Stimulated activated CD8-positive, alpha-beta memory T cell treated with anti-CD3 and anti-CD28 coated beads, Interleukin-15, amount 100 ng/mL, for 1 hour (primary cell): Measurements from ENCODE around the gene FCSK.
"Not testable (repeated sequence)": the region's sequence is repeated elsewhere in the genome, so short reads cannot be mapped to it uniquely, and the experiment has no call there.

Experiments
- DNase-seq: peaks from one replicate; pipeline ENCODE4 v3.0.0-alpha.2; 2020; ENCODE audit warnings: low read depth

FCSK gene

DNA sequence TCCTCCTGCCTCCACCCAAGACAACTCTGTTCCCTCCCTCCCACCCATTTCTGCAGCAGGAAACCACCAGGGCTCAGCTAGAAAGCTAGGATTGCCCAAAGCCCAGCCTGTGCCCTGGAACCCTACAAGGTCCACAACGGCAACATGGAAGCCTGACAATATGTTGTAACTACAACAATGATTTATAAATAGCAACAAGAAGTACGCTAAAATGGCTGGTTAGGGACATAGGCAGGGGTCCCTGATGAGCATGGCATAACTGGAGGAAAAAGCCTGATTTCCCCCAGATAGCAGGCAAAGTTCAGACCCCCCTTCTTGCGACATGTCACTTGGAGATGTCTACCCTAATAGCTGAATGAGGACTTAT is 22.1 kb upstream of the FCSK start:
- no peak for DNase-seq

DNA sequence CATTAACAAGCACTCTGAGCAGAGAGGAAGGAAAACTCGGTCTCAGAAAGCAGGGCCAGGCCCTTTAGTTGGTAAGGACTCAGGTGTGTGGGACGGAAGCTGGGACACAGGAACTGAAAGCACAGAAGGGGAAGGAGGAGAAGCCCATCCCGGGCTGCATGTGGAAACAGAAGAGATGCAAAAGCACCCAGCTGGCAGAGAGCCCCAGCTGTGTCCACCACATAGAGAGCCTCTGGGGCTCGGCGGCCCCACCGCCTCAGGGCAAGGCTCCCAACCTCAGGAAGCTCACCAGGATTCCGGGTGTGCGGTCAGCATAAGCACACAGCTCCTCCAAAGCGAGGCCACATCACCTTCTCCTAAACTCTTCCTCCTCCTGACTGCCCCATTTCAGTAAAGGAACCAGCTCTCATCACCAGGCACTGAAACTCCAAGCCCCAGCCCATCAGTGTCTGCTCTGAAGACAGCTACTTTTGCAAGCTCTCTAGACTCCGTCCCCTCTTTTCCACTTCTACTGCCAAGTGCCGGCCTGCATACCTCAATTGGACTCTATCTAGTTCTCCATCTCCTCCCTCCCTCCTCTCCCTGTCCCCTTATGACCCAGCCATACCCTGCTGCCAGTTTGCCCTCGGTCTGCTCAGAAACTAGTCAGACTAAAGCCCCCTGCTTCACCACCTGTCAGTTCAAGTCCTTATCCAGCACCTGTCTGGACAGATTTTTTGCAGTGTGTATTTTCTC is 21.5 kb upstream of the FCSK start:
- DNase-seq = no peak

DNA sequence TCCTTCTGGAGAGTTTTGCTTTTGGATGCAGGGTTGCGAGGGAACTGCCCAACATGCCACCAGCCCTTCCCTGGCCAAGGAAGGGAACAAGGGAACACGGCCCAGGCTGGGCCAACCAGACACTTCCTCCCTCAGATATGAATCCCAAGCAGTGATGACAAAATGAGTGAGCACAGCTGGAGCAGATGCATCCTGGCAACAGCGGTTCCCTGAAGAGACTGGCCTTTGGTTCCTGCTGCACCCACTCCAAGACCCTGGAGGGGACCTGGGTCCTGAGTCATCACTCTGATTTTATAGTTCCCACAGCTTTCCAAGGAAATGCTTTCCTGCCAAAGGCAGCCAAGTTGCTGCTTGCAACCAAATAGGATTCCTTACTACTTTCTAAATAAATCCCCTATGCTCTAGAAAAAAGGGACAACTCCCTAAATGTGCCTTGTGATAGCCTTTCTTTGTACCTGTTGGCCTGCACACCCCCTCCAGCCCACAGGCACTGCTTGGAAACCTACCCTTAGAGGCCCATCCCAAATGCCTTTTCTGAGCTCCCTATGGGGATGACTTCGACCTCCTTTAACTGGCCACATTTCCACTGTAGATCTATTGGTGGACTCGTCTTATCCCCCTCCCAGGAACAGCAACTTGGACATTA is 20.8 kb upstream of the FCSK start:
- DNase-seq = no peak

DNA sequence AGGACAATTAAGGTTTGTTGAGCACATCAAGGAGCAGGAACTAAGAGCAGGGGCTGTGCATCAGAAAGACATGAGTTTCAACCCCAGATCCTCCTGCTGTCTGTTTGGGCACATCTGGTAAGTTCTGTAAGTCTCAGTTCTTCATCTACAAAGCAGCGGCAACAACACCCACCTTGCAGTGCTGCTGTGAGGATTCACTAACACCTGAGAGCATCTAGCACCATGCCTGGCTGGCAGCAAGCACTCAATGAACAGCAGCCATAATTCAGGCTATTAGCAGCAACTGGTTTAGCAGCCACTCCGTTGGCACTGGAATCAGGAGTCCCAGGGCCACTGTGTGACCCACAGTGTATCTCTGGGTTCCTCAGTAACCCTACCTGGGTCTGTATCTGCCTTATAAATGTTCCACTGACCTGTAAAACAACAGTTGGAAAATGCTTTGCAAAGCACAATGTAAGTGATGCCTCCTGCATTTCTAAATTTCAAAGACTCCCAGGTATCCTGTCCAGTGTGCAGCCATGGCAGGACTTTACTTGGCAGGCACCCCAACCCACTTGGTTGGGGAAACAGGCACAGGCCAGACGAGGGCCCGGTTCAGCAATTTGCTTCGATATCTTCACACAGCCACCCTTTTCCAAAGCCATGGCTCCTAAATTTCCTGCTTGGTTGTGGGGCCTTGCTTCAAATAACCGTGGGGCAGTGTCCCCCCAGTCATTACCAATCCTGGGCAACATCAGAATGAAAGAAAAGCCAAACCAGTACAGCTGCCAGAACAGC is 19.7 kb upstream of the FCSK start:
- DNase-seq = no peak

DNA sequence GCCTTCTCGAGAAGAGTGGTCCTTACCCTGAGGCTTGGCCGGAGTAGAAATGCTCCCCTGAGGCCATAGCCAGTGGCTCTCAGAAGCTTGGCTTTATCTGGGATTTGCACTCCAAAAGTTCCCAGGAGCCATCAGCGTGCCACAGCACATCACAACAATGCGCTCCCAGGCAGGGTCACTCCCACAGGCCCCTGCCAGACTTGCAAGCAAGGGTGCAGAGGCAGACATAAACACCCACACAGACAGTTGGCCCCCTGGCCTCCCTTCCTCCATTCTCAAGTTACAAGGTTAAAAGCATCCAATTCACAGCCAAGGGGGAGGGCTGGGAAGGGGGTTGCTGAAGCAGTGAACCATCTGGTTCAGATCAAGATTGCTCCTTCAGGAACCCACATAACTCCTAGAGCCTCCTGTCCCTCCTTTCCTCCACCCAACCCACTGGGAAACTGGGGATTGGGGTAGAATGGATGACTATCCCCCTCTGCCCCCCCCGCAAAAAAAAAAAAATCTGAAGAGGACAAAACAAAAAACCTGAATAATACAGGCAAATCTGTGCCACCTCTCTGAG is 17.3 kb upstream of the FCSK start:
- DNase-seq = no peak

DNA sequence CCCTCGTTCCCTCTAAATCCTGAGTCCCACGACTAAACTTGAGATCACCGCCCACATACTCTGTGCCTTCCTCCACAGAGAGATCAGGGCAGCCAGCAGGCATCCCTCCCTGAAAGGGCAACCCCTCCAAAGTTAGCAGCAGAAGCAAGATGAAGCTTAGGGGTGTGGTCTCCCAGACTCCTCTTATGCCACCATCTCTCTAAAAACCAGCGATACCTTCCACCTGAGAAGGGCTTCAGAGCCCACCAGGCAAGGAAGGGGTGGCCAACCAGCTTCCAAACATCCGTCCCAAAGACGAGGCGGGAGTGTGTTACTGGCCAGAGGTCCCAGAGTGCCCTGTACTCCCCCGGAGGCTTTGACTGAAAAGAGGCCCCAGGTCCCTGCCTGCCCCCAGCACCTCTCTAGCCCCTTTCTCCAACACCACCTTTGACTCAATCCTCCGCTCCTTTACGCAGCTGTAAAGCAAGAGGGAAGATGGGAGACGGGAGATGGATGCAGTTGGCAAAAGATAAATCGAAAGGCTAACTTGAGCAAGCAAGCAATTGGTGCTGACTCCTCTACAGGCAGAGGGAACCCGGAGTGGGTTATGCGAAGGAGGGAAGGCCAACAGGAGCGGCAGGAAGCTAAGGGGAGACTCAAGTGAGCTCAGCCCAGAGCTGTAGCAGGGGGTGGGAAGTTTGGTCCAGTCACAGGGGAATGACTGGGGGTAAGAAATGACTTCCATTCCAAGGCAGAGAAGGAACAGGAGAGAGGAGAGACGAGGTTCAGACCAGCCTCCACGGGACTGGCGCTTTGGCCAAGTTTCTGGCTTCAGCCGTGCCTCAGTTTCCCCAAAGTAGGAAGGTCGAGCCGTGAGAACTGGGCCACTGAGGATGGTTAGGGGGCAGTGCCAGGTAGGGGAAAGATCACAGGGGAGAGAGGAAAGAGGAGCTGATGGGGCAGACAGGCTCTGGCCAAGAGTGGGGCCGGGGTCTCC is 16.5 kb upstream of the FCSK start:
- DNase-seq = no peak

DNA sequence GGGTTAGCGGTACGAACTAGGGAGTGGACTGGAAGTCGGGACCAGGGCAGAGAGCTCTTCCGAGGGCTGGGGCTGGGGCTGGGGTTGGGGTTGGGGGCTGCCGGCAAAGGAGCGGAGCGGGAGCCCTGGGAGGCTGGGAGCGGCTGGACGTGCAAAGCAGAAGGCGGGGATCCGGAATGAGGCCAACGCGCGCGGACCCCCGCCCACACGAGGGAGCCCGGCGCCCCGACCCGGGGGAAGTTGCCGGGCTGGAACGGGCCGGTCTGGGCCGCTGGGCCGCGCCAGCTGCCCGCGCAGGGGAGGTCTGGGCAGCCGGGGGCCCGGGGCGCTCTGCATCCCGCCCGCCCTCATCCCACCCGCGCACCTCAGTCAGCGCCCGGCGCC is 15.8 kb upstream of the FCSK start:
- DNase-seq = no peak

DNA sequence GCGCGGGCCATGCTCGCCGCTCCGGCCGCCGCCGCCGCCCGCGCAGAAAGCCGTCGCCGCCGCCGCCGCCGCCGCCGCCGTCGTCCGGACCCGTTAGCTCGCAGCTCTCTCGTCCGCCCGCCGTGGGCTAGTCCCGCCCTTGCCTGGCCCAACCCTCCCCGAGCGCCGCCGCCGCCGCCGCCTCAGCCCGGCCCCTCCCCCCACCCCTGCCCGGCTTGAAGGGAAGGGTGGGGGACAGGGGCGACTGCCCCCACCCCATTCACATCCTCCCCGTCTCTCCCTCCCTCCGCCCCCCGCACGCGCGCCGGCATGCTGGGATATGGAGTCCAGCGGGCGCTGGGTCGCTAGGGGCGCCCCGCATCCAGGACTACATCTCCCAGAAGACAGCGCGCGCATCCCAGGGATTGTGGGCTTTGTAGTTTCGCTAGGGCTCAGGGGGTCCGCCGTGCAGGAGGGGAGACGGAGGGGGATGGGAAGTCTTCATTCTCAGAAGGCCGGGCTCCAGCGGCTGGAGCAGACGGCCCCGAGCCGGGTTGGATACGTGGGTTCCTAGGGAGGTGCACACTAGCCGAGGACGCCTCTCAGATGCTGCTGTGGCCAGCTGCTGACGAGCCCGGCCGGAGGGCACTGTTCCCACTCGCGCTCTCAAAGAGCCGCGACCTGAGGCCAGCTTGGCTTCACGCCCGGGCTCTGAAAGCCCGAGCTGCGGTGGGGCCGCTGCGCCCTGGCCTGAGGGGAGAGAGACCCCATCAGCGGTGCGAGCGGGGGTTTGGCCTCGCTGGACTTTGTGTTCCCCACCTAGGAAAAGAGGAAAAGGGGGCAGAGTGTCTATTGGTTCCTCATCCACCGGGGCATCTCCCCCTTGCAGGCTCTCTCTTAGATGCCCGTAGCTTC is 15.2 kb upstream of the FCSK start, which contains the start of gene ST3GAL2:
ST3GAL2 (minus strand) TSS at position 132 of the 894 bp plus-strand sequence. CDS start 40,570 bp downstream, outside the sequence.
- DNase-seq = peak; percentile 90

DNA sequence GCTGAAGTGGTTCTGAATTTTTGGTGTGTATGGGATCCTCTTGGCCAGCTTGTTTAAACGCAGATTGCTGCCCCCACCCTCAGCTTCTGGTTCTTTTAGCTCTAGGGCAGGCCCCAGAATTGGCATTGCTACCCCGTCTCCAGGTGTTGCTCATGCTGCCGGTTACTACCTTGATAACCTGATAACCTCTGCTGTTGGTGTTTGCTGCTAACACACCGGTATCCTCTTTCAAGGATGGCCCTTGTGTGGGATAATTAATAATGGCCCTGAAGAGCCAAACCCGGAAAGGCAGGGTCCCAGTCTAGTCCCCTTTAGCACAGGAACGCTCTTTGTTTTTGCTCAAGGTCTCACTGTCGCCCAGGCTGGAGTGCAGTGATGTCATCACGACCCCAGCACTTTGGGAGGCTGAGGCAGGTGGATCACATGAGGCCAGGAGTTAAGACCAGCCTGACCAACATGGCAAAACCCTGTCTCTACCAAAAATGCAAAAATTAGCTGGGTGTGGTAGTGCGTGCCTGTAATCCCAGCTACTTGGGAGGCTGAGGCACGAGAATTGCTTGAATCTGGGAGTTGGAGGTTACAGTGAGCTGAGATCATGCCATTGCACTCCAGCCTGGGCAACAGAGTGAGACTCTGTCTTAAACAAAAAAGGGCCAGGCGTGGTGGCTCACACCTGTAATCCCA is 14.2 kb upstream of the FCSK start:
- no peak for DNase-seq

DNA sequence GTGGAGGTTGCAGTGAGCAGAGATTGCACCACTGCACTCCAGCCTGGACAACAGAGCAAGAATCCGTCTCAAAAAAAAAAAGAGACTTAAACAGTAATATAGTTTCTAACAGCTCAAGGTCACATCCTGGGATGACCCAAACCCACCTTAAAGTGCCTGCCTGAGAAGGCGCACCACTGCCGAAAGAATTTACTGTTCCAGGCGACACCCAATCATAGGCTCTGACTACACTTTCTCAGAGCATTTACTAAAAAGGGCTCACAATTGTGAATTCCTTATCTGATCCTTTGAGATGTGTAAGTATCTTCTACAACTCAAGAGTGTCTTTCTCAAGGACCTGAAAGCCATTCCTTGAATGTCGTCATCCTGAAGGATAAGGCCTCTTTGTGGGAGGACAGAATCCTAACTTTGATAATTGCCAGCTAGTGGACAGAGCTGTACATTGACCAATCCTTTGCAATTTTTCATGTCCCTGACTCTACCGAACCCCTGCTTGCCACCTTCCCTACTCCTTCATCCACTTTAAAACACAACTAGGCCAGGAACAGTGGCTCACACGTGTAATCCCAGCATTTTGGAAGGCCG is 12.9 kb upstream of the FCSK start:
- DNase-seq = no peak

DNA sequence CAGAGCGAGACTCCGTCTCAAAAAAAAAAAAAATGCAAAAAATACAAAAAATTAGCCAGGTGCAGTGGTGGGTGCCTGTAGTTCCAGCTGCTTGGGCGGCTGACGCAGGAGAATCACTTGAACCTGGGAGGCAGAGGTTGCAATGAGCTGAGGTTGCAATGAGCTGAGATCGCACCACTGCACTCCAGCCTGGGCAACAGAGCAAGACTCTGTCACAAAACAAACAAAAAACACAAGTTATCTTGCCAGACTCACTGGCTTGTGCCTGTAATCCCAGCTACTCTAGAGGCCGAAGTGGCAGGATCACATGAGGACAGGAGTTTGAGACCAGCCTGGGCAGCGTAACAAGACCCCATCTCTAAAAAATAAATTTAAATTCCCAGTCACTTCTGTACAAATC is 12.1 kb upstream of the FCSK start:
- DNase-seq = no peak

DNA sequence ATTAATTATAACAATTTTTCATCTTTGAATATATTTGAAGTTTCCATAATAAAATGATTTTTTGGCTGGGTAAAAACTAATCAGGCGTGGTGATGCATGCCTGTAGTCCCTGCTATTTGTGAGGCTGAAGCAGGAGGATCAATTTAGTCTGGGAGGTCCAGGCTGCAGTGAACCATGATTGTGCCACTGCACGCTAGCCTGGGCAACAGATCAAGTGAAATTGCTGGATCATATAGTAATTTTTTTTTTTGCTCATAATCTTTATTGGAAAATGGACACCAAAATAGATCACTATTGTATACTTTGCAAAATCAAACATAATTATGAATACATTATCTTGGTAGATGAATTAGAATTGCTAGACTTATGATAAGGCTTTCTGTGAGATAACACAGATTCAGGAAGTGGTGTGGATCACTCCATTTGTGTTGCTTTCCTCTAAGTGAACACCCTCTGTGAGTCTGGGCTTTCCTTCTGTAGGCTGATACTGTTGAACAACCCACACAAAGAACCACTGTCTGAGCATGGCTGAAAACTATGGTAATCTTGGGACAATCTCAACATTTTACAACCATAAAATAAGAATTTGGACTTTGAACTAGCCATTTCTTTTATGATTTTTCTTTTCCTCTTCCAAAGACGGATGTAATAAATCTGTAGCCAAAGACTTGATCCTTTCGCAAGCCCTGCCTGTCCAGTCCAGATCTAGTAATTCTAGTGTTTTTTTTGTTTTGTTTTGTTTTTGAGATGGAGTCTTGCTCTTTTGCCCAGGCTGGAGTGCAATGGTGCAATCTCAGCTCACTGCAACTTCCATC is 9.9 kb upstream of the FCSK start:
- DNase-seq = no peak

DNA sequence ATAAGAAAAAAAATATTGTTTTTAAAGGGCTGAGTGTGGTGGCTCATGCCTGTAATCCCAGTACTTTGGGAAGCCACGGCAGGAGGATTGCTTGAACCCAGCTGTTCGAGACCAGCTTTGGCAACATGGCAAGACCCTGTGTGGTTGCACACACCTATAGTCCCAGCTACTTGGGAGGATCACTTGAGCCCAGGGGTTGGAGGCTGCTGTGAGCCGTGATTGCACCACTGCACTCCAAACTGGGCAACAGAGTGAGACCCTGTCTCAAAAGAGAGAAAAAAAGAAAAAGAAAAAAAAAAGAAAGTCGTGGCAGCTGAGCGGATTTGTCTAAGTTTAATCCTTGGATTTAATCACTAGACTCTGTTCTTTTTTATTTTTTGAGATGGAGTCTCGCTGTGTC is 6.3 kb upstream of the FCSK start:
- no peak for DNase-seq

DNA sequence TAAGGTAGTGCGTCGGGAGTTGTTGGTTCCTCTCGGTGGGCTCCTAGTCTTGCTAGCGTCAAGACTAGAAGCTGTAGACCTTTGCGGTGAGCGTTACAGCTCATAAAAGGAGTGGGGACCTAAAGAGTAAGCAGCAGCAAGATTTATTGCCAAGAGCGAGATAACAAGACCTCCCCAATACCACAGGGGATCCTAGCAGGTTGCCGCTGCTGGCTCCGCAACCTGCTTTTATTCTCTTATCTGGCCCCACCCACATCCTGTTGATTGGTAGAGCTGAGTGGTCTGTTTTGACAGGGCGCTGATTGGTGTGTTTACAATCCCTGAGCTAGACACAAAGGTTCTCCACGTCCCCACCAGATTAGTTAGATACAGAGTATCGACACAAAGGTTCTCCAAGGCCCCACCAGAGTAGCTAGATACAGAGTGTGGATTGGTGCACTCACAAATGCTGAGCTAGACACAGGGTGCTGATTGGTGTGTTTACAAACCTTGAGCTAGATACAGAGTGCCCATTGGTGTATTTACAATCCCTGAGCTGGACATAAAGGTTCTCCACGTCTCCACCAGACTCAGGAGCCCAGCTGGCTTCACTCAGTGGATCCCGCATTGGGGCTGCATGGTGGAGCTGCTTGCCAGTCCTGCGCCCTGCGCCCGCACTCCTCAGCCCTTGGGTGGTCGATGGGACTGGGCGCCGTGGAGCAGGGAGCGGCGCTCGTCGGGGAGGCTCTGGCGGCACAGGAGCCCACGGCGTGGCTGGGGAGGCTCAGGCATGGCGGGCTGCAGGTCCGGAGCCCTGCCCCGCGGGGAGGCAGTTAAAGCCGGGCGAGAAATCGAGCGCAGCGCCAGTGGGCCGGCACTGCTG is 4.0 kb upstream of the FCSK start:
- DNase-seq = not testable (repeated sequence)

DNA sequence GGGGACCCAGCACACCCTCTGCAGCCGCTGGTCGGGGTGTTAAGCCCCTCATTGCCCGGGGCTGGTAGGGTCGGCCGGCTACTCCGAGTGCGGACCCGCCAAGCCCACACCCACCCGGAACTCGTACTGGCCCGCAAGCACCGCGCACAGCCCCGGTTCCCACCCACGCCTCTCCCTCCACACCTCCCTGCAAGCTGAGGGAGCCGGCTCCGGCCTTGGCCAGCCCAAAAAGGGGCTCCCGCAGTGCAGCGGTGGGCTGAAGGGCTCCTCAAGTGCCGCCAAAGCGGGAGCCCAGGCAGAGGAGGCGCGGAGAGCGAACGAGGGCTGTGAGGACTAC is 3.4 kb upstream of the FCSK start:
- not testable (repeated sequence) for DNase-seq

DNA sequence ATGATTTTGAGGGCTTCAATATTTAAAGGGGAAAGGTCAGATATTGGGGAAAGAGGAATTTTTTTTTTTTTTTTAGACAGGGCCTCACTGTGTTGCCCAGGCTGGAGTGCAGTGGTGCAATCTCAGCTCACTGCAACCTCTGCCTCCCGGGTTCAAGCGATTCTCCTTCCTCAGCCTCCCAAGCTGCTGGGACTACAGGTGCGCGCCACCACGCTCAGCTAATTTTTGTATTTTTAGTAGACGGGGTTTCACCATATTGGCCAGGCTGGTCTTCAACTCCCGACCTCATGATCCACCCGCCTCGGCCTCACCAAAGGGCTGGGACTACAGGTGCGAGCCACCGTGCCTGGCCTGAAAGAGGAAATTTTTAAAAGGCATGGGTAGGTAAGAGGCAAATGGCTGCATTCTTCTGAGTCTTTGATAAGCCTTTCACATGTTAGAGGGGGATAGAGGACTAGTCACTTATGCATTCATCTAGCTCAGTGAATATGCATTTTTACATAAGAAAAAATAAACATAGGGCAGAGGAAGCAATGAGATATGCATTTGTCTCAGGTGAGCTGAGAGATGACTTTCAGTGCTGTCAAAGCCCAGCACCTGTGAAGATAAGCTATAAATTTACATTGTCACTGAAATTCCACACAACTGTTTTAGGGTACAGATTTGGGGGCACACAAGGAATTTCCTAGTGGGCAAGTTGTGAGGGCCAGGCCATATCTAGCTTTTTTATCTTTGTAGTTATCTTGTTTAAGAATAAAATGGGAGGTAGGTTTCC is 1.1 kb upstream of the FCSK start:
- no peak for DNase-seq

DNA sequence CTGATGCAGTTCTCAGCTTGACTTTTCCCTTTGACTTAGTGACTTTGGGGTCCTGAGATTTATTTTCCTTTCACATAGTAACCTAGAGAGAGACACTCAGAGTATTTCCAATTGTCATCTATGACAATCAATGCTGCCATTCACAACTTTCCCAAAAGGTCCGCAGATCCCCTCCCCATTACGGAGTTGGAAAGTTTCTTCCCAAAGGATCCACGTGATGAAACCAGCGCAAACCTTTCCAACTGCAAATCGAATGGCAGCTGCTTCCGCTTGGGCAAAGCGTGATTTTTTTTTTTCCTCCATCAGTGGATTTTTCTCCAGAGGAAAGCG is 538 bp upstream of the FCSK start:
- DNase-seq = no peak
